OCI-LY7 (cell line): ENCODE data around the gene LIPC. TPM values are rescaled to one million over a fixed set of nuclear protein-coding genes. Genes with fewer than 3 reads are reported as not detected.

Experiments
- BruUV-seq: library from RNA; stranded (reverse); fragments of 400-500 nt; replicated peaks from 2 replicates; lab custom pipeline; 2021; lab: Mats Ljungman, UMichigan
- CTCF ChIA-PET: fragments of 300-600 bp; sonication (Branson Sonifier 250); formaldehyde crosslinking; loops from one replicate; lab custom pipeline; 2022; ENCODE audit warnings: antibody characterized with exemption; ENCODE audit not compliant: unreplicated experiment; lab: Charles Lee
- POLR2A ChIA-PET: fragments of 300-600 bp; sonication (Branson Sonifier 250); formaldehyde crosslinking; loops from one replicate; lab custom pipeline; 2022; ENCODE audit warnings: antibody characterized with exemption; lab: Charles Lee
- DNase-seq: peaks from one replicate; pipeline ENCODE4 v3.0.0-alpha.2; 2015; ENCODE audit warnings: low spot score
- H2AFZ ChIP-seq: fragments of 200-600 bp; sonication (generic), shearing (Covaris generic); 2 replicates; pipeline ENCODE4 v1.6.1; 2014; ENCODE audit warnings: mild to moderate bottlenecking, antibody characterized with exemption, low read length, moderate library complexity
- H3K27ac ChIP-seq: fragments of 200-600 bp; sonication (generic); 2 replicates; pipeline ENCODE4 v1.5.1; 2014; ENCODE audit warnings: mixed run types, low read depth, mild to moderate bottlenecking, moderate library complexity, low read length, inconsistent platforms; ENCODE audit not compliant: poor library complexity, severe bottlenecking
- H3K36me3 ChIP-seq: fragments of 200-600 bp; sonication (generic); 2 replicates; pipeline ENCODE4 v1.6.1; 2014; ENCODE audit warnings: mild to moderate bottlenecking, antibody characterized with exemption, low read length, moderate library complexity, mixed read lengths; ENCODE audit not compliant: insufficient read depth
- H3K4me1 ChIP-seq: fragments of 200-600 bp; sonication (generic); 2 replicates; pipeline ENCODE4 v1.5.1; 2014; ENCODE audit warnings: mild to moderate bottlenecking, low read length; ENCODE audit not compliant: insufficient read depth, poor library complexity, severe bottlenecking
- H3K4me2 ChIP-seq: fragments of 200-600 bp; sonication (generic); 2 replicates; pipeline ENCODE4 v1.6.1; 2014; ENCODE audit warnings: mild to moderate bottlenecking, low read length
- H3K4me3 ChIP-seq: fragments of 200-600 bp; sonication (generic); 2 replicates; pipeline ENCODE4 v1.5.1; 2014; ENCODE audit warnings: mild to moderate bottlenecking, low read depth, low read length; ENCODE audit not compliant: poor library complexity, severe bottlenecking
- H3K79me2 ChIP-seq: fragments of 200-600 bp; sonication (generic); 2 replicates; pipeline ENCODE4 v1.6.1; 2016; ENCODE audit warnings: low read depth, mild to moderate bottlenecking, low read length, moderate library complexity, mixed read lengths; ENCODE audit not compliant: insufficient read depth
- H3K9me2 ChIP-seq: fragments of 200-600 bp; sonication (generic); 2 replicates; pipeline ENCODE4 v1.6.1; 2016; ENCODE audit warnings: mild to moderate bottlenecking, low read length, mixed read lengths; ENCODE audit not compliant: insufficient read depth
- H3K9me3 ChIP-seq: fragments of 200-600 bp; sonication (generic); 2 replicates; pipeline ENCODE4 v1.6.1; 2014; ENCODE audit warnings: mild to moderate bottlenecking, mixed run types, low read length, mixed read lengths
- H4K20me1 ChIP-seq: fragments of 200-600 bp; sonication (generic); 2 replicates; pipeline ENCODE4 v1.6.1; 2014; ENCODE audit warnings: mild to moderate bottlenecking, antibody characterized with exemption, low read length, moderate library complexity, mixed read lengths; ENCODE audit not compliant: insufficient read depth
- EZH2phosphoT487 ChIP-seq: fragments of 200-600 bp; sonication (generic); IDR thresholded peaks from 2 replicates; pipeline ENCODE4 v1.6.1; 2018; ENCODE audit warnings: low read depth, borderline replicate concordance, mild to moderate bottlenecking, mixed run types, antibody characterized with exemption, low read length, moderate library complexity, mixed read lengths
- intact Hi-C: fragments of 100-400 bp; cut with micrococcal nuclease; formaldehyde crosslinking; loops from one replicate; pipeline ENCODE4 v1.10.0; 2022; ENCODE audit not compliant: unreplicated experiment
- total RNA-seq, 2 experiments: library from RNA; depleted of rRNA in 1 of 2; stranded (reverse); fragments of >200 nt in 1 of 2; shearing (Covaris generic) in 1 of 2; gene quantifications; 2 replicates each; pipeline ENCODE4 v1.2.3, GENCODE V29; 2014 to 2022
- TF ChIP-seq, protein P1 (sequence below): fragments of 200-600 bp; sonication (generic); conservative IDR thresholded peaks from 2 replicates; pipeline ENCODE4 v1.5.1; 2014; ENCODE audit warnings: mild to moderate bottlenecking, antibody characterized with exemption, low read length, moderate library complexity, mixed read lengths

Gene LIPC
- total RNA-seq, 2 experiments from 2014 or later, result 0.50 TPM; not detected in 1

DNA sequence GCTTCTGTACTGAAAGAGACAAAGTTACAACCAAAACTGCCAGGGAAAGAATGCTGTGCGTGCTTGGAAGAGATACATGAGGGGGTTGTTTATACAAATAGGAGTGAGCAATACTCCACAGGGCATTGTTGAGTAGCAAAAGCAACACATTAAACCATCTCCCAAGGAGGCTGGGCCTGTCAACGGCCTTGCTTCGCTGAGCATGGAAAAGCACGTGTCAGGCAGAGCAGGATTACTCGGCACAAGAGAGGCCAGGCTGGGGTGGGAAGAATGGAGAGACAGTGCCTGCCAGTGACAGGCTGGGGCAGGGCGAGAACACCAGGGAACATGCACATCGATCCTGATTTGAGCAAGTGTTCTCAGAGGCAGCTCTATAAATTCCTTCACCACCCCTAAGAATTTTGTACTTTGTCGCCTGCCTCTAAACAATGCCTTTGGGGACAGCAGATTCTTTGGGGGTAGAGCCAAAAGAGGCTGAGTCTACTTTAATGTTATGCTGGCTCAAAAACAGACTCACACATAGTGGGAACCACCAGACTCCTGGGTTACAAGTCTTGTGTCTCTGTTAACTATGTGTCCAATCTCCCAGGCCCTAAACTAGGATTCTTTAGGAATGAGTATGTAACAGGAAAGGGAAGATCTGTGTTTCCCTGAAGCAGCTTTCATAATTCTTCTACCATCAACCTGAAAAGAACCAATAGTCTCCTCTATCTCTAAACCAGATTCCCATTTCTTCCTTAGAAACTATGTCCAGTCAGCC is 67.2 kb downstream of the LIPC start:
- Histone ChIP-seq H3K9me2 (no peaks in the 10 kb centered on the region), H3K36me3 (no peaks in the 10 kb centered on the region), H3K79me2 (no peaks in the 10 kb centered on the region), H3K4me1 (no peaks in the 10 kb centered on the region), H3K4me3 (no peak overlapping the region), H2AFZ (no peak overlapping the region), H3K4me2 (no peak overlapping the region), H3K9me3 (no peaks in the 10 kb centered on the region), H3K27ac (no peak overlapping the region), H4K20me1 (no peaks in the 10 kb centered on the region)
- BruUV-seq, result no TSS peak
- POLR2A ChIA-PET, result no interaction called here
- intact Hi-C loops, result no loop called here
- no peak for DNase-seq
- TF ChIP-seq, protein P1, sequence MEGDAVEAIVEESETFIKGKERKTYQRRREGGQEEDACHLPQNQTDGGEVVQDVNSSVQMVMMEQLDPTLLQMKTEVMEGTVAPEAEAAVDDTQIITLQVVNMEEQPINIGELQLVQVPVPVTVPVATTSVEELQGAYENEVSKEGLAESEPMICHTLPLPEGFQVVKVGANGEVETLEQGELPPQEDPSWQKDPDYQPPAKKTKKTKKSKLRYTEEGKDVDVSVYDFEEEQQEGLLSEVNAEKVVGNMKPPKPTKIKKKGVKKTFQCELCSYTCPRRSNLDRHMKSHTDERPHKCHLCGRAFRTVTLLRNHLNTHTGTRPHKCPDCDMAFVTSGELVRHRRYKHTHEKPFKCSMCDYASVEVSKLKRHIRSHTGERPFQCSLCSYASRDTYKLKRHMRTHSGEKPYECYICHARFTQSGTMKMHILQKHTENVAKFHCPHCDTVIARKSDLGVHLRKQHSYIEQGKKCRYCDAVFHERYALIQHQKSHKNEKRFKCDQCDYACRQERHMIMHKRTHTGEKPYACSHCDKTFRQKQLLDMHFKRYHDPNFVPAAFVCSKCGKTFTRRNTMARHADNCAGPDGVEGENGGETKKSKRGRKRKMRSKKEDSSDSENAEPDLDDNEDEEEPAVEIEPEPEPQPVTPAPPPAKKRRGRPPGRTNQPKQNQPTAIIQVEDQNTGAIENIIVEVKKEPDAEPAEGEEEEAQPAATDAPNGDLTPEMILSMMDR, result no peak
- TF ChIP-seq EZH2phosphoT487, result no peak
- CTCF ChIA-PET, result interaction anchor here (0.6 kb wide), 1 partner anchor 16 kb away, joined by 3 read pairs; no protein-coding TSS in a partner anchor

DNA sequence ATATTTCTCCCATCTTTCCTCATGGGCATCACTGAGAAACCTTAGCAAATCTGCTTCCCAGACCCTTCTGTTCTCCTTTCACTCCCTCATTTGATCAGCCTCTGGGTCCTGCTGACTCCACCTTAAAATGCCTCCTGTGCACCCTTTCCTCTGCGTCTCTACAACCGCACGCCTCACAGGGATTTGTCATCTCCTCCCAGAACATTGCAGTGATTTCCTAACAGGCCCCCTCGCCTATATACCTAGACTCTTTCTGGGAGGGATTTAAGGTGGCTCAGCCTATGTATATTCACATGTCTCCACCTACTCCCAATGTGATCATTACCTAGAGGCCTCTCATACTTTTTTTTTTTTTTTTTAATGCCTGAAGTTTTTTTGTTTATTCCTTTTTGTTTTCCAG is 69.2 kb downstream of the LIPC start:
- no peak for TF ChIP-seq EZH2phosphoT487
- TF ChIP-seq, protein P1, result no peak
- Histone ChIP-seq H2AFZ (no peak overlapping the region), H3K36me3 (no peaks in the 10 kb centered on the region), H3K4me1 (no peaks in the 10 kb centered on the region), H3K79me2 (no peaks in the 10 kb centered on the region), H3K27ac (no peak overlapping the region), H4K20me1 (no peaks in the 10 kb centered on the region), H3K4me3 (no peak overlapping the region), H3K4me2 (no peak overlapping the region), H3K9me3 (no peaks in the 10 kb centered on the region), H3K9me2 (no peaks in the 10 kb centered on the region)
- POLR2A ChIA-PET, result interaction anchor here (0.7 kb wide), 1 partner anchor 387 kb away, joined by 7 read pairs; no protein-coding TSS in a partner anchor
- CTCF ChIA-PET, result no interaction called here
- BruUV-seq, result no TSS peak
- intact Hi-C loops, result no loop called here
- no peak for DNase-seq

DNA sequence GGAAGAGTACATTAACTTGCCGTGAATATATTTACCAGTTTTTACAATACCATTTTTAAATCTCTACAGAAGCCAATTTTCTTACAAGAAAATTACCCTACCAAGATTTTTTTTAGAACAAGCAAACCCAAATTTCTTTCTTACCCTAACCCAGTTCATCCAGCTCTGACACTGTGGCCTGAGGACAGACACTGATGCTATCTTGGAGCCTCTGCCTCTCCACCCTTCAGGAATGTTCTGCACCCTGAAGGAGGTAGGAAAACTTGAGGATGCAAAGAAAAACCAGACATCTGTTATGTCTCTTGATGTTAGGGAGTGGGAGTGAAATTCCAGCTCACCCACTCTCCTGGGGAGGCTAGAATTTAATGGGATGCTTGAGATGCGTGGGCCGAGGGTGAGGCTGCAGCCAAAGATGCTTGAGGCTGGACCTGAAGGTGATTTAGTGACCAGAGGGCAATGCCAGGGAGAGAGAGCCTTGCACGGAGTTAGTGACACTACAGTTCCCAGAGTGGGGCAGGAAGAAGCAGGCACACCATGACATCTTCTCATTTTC is 69.9 kb downstream of the LIPC start:
- ChIA-PET CTCF (no interaction called here), POLR2A (interaction anchor here (0.7 kb wide), 1 partner anchor 386 kb away, joined by 7 read pairs; no protein-coding TSS in a partner anchor)
- H3K9me3 ChIP-seq, result no peaks in the 10 kb centered on the region
- no peaks in the 10 kb centered on the region for H3K9me2 ChIP-seq
- intact Hi-C loops, result no loop called here
- H4K20me1 ChIP-seq, result no peaks in the 10 kb centered on the region
- no peaks in the 10 kb centered on the region for H3K36me3 ChIP-seq
- no peak for DNase-seq
- no peak overlapping the region for H2AFZ ChIP-seq
- H3K4me3 ChIP-seq, result no peak overlapping the region
- H3K4me1 ChIP-seq, result no peaks in the 10 kb centered on the region
- BruUV-seq, result no TSS peak
- TF ChIP-seq, protein P1, result no peak
- TF ChIP-seq EZH2phosphoT487, result no peak
- H3K79me2 ChIP-seq, result no peaks in the 10 kb centered on the region
- no peak overlapping the region for H3K4me2 ChIP-seq
- H3K27ac ChIP-seq, result no peak overlapping the region
